Stimulated activated CD8-positive, alpha-beta memory T cell treated with anti-CD3 and anti-CD28 coated beads, Interleukin-4, amount 100 ng/mL, for 1 hour (primary cell): ENCODE measurements around the gene ZBTB21.
A peak's percentile ranks its signal among the peaks of the same experiment; 100 is the strongest.

Experiments used
- DNase-seq, 2 donors: peaks; one replicate each; pipeline ENCODE4 v3.0.0-alpha.2; 2020; ENCODE audit warnings: low read depth in 2 of 2, low spot score in 1 of 2

The ZBTB21 gene

DNA sequence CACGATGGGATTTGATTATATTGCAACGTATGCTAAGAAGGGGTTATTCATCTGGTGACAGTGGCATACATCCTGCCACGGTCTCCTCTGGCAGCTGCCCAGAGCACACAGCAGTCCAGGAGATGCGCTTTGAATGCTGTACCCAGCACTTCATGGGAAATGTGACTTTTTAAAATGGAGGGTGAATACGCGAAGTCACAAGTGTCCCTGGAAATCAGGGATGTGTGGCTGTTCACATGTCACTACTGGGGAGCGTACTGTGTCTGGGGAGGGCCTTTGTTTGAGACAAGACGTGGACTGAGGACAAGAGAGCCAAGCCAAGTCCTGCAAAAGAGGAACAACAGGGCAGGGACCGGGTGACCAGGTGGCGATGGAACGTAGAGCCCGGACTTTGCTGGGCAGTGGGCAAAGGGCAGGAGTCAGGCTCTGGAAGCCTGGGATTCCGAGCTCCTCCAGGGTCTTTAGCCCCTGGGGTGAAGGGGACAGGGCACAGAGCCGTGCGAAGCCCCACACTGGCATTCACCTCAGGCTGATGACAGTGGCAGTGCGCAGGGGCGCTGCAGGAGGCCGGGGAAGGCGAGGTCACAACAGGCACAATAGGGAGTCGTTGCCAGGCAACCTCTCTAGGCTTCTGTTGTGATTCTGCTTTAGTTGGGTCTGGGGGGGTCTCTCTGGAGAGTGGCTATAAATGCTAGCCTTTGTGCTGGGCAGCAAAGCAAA, 11.4 kb upstream of the ZBTB21 start:
- no peak for DNase-seq

GRCh38 chr21:42019706-42020105, 9.5 kb upstream of the ZBTB21 start:
- no peak for DNase-seq

GRCh38 chr21:42019101-42019605, 9.0 kb upstream of the ZBTB21 start:
- no peak for DNase-seq

DNA sequence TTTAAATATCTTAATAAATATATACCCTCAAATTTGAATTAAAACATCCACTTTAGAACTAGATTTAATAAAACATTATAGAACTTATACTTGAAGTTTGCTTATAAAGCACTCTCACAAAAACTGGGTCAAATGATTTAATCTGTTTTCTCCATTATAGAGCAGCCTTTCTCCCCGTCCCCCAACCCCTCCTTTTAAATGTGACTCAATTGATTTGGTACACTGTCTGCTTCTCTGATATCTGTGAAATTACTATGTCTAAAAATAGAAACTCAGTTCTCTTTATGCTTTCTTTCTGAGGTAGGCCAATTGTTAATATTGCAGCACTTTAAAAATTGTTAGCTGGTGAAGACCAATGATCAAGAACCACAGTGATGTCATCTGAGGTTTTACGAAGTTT, 6.9 kb upstream of the ZBTB21 start:
- DNase-seq: no peak

GRCh38 chr21:42016364-42016985, 6.3 kb upstream of the ZBTB21 start:
- DNase-seq: no peak

DNA sequence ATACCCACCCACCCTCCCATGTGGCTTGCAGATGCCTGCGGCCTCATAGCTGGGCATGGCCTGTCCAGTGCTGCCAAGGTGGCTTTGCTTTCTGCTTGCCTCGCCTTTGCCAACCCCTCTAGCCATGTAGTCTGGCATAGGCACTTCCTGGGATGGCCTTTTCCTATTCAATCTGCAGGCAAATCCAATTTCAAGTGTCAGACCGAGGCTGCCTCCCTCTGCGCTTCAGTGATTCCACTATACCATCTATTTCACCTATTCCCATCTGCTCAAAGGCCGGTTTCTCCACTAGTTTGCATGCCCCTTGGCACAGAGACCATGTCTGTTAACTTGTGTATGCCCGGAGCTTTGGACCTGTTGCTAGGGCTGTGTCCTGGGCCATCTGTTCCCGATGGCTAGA, 3.8 kb upstream of the ZBTB21 start:
- no peak for DNase-seq

DNA sequence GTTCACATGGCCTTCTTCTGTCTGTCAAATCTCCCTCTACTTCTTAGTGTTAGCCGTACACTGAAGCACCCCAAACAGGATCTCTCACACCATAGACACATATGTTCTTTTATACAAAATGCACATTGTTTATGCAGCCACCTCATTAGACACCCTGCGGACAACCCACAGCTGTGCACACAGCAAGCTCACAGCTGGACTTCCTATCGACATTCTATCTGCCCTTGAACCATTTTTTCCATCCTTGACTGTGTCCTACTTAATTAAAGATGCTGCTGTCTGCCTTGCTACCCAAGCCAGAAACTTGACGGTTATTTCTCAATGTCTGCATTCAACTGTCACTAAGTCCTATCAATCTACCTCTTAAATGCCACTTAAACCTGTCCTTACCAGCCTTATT, 3.2 kb upstream of the ZBTB21 start:
- DNase-seq: no peak

DNA sequence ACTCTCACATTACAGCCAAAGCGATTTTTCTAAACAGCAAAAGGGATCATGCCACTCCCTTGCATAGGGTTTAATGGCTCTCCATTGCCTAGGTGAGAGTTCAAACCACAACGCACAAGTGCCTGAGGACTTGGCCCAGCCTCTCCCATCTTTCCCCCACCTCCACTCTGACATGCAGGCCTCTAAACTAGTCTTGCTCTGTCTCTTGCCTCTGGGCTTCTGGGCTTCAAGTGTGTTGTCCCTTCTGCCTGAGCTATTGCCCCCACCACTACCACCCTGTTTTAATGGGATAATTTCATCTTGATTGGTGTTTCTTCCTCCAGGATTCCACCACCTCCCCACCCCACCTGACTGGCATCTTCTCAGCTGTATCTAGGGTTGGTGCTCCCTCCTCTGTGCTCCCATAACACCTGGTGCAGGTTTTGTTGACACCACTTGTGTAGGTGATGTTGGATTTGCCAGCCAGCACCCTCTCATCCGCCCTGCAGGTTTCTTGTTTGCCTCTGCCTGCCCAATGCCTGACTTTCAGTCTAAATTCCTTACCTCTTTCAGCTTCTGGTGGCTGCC, 2.7 kb upstream of the ZBTB21 start:
- DNase-seq: no peak

GRCh38 chr21:42012344-42012743, 2.2 kb upstream of the ZBTB21 start:
- no peak for DNase-seq

- peak in 1 of 2 donors; percentile 6 for DNase-seq
Measured at GRCh38 chr21:42010507-42011495, 641 bp upstream of the ZBTB21 start.

- DNase-seq: peak in 1 of 2 donors; percentile 5
Measured at GRCh38 chr21:42009018-42009830, 936 bp downstream of the ZBTB21 start.

- no peak for DNase-seq
Measured at GRCh38 chr21:42007356-42007940, 2.7 kb downstream of the ZBTB21 start.

- DNase-seq: no peak
Measured at GRCh38 chr21:42006765-42007164, 3.4 kb downstream of the ZBTB21 start.

GRCh38 chr21:42004406-42005199, 5.6 kb downstream of the ZBTB21 start:
- no peak for DNase-seq

GRCh38 chr21:42003051-42003461, 7.1 kb downstream of the ZBTB21 start:
- DNase-seq: no peak

GRCh38 chr21:42002421-42002958, 7.7 kb downstream of the ZBTB21 start:
- DNase-seq: peak in 1 of 2 donors; percentile 29

DNA sequence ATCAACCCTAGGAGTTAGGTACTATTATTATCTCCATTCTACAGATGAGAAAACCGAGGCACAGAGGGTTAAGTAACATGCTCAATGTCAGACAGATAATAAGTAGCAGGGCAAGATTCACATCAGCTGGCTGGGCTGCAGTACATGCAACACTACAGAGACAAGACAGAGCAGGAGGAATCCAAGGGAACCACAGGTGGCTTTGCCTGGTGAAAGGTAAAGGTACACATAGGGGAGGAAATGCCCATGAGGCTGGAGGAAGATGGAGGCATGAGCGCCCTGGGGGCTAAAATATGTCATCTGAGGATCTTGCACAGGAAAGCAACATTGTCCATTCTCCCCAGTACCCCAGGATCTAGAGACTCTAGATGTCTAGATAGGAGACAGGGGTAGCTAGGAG, 8.4 kb downstream of the ZBTB21 start:
- no peak for DNase-seq

DNA sequence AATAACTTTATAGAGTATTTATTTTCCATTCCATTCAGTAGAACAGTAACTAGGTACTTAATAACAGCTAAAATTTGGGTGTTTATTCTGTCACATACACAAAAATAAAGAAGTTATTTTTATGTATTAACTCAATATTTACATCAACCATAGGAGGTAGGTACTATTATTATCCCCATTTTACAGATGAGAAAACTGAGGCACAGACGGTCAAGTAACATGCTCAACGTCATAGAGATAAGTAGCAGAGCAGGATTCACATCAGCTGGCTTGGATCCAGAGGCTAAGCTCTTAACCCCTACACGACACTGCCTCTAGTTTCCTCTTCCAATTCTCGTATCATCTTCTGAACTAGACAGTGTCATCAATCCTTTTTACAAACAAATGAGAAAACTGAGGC, 9.3 kb downstream of the ZBTB21 start:
- DNase-seq: no peak

DNA sequence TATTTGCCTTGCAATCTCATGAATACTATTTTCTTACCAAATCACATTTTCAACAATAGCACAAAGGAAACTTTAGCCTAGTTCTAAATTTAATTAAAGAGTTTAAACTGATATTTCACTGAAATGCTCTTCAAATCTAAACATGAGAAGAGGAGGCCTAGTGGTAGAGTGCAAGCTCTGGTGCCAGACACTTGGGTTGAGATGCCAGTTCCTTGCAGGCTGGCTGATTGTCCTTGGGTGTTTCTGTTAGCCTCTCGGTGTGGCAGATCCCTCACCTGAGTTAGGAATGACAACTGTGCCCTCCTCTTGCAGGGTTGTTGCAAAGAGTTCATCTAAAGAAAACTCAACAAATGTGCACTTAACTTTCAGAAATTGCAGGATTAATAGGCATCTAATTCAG, 12.5 kb downstream of the ZBTB21 start:
- no peak for DNase-seq
